ENCODE data around the gene CDH24.
A peak's percentile ranks its signal among the peaks of the same experiment; 100 is the strongest.

CDH24 gene

GRCh38 chr14:23089498-23090253 lies 32.4 kb upstream of the CDH24 start:
- no peak for DNase-seq

- no peak for DNase-seq
These were observed 29.2 kb upstream of the CDH24 start for GRCh38 chr14:23086565-23086964.

DNA sequence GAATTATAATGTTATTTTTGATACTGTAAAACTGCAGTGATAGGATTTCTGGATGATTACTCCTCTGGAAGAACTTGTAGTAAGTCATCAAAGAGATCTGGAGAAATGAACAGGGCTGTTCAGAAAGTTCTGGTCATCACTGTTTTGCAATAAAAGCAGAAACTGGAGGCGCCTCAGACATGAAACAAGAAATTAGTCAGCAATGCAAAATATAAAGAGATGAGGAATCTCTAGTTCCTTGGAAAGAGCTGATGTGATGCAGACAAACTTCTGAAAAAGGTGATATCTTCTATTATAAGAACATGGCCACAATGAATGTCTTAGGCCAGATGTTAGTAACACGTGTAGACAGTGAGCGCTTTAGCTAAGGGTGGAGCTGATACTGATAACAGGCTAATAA lies 28.1 kb upstream of the CDH24 start:
- no peak for DNase-seq

GRCh38 chr14:23080474-23080873 lies 23.2 kb upstream of the CDH24 start:
- no peak for DNase-seq

DNA sequence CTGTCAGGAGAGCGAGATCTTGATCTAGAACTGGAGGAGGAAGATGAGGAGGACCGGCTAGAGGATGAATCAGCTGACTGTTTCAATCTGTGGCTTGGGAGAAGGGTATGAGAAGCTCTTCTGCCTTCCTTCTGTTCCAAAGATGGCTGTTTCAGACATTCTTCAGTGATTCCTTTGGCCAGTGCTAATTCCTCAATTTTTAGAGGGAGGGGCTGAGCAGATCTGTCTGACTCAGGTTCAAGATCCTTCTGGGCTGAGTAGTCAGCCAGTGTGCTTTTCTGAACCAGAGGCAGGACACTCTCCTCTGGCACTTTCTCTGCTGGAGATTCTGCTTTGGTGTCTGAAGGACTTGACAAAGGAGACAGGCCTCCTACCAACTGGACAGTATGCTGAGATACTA lies 22.4 kb upstream of the CDH24 start:
- DNase-seq: no peak

DNA sequence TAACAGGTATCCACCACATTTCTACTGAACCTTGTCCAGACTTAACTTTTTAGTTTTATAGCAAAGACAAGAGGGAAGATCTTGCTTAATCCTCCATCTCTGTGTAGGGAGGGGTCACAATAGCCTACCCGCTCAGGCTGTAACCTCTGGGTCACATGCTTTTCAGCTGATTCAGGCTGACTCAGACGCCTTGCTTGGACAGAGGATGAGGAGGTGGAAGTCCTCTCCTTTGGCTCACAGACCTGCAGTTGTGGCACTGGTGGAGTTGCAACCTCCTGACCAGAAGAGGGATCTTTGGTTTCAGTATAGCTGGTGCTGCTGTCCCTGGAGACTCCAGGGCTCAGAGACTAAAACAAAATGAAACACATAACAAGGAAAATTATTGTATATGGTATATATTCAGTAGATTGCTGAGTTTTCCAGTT lies 21.4 kb upstream of the CDH24 start:
- DNase-seq: peak; percentile 70

GRCh38 chr14:23077962-23078361 lies 20.6 kb upstream of the CDH24 start:
- DNase-seq: no peak

GRCh38 chr14:23076785-23077408 lies 19.6 kb upstream of the CDH24 start:
- no peak for DNase-seq

DNA sequence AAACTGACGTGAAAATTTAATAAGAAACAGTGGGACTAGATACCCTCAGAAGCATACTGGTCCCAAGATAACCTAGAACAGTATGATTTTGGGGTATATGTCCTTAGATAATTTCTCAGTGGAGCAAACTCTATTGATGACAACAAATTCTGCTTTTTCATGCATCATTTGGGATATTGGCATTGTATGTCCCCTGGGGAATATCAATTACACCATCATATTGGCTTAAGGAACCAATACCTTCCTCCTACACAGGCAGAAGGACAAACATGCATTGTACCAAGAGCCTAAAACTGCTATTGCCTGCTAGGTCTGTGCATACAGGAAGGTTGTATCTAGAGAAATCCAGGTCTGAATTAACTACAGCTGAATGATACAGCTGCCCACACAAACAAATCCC lies 17.6 kb upstream of the CDH24 start:
- no peak for DNase-seq

DNA sequence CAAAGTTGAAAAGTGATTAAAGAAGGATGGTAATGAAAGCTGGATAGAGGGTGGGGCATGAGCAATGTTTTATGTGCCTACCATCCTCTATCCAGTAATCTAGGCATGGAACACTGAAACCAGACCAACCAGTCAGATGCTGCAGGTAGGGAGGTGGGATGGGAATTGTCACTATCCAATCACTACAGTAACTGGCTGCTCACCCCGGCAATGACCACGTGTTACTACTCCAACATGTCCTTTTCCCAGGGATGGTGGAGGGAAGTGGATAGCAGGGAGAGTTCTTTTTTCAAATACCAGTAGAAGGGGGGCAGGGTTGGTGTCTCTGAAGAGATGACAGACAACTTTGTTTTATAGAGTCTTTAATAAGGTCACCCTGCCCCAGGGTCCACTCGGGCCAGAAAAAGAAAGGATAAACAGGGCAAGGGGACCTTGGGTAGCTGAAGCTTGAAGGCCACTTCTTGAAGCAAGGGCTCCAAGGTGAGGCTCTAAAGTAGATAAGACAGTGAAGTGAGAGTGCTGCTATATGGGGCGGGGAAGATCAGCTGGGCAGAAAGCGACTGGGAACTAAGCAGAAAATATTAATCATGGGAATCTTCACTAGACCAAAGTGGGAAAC lies 14.7 kb upstream of the CDH24 start:
- DNase-seq: no peak

GRCh38 chr14:23071244-23071920 lies 14.1 kb upstream of the CDH24 start:
- peak; percentile 77 for DNase-seq

DNA sequence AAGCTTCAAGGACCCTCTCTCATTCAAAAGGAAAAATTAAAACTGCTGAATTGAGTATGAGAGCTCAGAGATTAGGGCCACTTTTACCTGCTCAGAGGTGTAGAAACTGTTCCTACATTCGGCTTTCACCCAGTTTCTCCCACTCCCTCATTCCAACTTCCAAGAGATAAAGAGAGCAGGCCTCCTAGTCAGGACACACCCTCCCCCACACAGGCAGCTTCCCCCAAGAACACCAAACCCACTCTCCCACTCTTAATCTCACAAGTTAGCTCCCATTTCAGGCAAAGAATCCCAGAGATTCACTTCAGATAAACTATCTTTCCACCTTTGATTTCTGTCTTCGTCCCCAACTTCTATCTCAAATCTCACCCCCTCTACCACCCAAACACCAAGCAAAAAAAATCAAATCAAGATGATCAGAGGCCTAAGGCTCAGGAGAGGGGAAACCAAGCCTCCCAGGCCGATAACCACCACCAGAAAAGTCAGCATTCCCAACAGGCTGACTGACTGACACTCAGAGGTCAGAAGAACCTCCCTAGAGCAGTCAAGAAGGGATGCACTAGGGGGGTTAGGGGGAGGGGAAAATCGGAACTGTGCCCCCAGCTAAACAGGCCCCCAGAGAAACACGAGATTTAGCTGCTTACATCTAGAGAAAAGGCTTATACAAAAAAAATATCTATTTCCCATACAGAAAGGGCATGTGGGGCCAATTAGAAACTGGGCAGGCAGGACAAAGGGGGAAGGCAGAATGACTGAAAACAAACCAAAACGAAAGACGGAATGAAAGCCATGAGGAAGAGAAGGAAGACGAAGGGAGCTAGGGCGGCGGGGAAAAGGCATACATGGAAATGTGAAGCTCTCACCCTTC lies 13.2 kb upstream of the CDH24 start:
- DNase-seq: no peak

DNA sequence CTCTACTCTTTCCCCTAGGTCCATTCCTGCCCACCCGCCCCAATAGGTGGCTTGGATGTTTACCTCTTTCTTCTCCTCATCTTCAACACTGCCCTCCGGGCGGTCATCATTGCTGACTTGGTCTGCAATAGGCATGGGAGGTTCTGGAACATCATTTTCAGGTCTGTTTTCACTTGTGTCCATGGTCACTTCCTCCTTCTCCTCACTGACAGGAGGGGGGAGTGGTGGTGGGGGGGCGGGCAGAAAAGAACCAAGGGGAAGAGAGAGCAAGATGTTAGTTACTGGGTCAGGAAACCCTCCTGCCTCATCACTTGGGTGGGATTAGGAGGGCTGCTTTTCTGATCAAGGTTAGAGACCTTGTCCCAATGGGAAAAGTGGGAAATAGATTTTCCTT lies 12.1 kb upstream of the CDH24 start:
- no peak for DNase-seq

GRCh38 chr14:23068789-23069412 lies 11.6 kb upstream of the CDH24 start:
- DNase-seq: peak; percentile 77

DNA sequence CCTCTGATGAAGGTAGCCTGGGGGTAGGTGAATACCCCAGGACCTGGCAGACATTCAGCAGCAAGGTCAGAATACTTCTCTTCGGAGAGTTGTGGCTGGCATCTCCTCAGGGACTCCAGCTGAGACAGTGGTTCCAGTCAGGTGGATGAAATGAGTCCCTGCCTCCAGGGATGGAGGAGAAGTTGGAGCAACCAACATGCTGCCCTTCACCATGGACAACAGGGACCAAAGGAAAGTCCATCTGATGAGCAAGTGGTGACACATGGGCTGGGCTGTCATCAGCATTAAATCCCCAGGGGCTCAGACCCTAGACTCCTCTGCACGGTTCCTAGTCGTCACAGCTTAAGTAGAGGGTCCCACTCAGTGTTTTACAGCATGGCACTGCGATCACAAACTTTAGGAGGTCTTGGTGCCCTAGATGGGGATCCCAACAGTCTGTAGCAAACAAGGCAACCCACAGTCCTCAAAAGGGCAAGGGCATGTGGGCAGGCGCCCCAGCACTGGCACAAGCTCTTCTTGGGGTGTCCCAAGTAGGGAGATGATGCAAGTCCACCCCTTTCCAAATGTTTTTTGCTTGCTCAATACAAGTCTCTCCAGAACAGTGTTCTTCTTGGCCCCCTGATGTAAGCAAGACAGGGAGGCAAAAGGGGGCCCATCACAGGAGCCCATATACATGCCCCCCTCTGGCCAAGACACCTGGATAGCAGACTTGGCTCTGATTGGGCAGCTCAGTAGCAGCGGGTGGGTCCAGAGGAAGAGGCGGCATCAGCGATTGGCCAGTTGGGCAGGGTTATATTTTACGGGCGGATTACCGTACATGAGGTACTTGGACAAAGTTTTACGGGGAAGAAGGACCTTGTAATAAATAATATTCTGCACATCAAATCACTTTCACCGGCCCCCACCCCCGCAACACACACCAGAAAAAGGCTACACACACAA lies 10.8 kb upstream of the CDH24 start:
- DNase-seq: no peak

DNA sequence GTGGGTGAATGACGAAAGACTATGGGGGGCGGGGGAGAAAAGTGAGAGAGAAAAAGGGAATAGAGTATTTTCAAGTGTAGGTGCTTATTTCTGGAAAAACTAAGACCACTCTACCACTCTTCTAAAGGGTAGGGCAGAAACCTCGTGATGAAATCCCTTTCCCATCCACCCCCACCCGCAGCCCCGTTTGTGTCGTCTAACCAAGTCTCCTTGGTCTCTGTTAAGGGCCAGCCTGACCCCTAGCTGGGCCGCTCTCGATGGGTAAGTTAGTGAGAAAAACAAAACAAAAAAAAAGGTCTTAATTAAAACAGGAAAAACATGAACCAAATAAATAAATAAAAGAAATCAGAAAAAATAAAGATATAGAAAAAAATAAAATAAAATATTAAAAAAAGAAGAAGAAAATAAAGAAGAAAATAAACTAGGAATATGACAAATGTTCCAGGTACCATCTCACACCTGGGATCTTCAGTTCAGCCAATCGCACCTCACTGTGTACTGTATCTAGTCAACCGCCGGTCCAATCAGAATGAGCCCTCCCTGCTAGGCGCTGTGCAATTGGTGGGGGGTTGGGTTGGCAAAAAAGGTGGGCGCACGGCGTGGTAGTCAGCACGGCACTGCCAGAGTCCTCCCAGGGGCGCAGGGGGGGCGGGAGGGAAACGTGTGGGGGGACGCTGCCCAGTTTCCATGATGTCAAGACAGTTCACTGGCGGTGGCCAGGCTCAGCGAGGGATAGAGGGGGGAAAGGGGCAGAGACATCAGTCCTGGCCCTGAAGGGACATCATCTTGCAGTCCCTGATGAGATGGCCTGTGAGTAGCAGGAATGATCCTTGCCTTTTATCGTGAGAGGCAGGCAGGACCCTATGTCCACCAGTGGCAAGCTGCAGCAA lies 9.8 kb upstream of the CDH24 start:
- DNase-seq: no peak

DNA sequence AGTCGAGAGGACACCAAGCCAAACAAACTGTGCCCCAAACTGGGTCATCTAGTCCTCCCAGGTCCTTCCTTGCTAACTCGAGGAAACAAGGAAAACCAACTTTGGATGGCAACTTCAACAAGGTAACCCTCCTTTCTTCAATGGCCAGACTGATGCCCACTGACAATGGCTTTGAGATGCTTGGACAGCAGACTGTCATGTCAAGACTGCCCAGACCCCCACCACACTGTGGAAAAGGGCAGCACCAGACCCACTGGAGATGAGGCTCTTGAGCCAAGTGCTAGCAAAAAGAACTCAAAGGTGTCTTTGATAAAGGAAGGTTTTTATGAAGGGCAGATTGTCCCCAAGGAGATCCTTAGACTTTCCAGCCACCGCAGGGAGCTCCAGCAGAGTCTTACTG lies 9.0 kb upstream of the CDH24 start:
- DNase-seq: no peak

DNA sequence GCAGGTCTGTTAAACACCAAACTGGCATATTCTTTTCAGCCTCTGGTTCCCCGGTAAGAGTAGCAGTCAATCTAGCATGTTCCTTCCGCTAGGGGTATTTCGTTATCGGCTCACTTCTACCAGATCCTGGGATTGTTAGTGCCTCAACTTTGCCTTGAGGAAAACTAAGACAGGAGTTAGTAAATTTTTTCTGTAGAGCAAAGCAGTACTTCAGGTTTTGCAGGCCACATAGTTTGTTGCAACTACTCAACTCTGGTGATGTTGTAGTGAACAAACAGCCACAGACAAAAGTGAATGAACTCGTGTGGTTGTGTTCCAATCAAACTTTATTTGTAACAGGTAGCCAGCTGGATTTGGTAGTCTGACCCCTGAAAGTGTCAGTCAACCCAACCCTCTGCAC lies 6.3 kb upstream of the CDH24 start:
- no peak for DNase-seq

- no peak for DNase-seq
These were observed 4.7 kb upstream of the CDH24 start for GRCh38 chr14:23062002-23062401.
